K562 (cell line): ENCODE measurements around the gene RPL7A. TPM values are rescaled to one million over a fixed set of nuclear protein-coding genes. Genes with fewer than 3 reads are reported as not detected.

Experiments used
- ARNT ChIP-seq, 2 experiments: fragments of 450-650 bp; IDR thresholded peaks; 2 replicates each; pipeline ENCODE4 v1.6.1; 2016; ENCODE audit warnings: mild to moderate bottlenecking in 1 of 2
- ETS1 ChIP-seq: conservative IDR thresholded peaks from 2 replicates; pipeline ENCODE4 v1.6.1; 2011; ENCODE audit warnings: low read depth, mild to moderate bottlenecking, low read length; ENCODE audit not compliant: control insufficient read depth
- FOXP4 ChIP-seq: sonication (generic); formaldehyde crosslinking; IDR thresholded peaks from 2 replicates; pipeline ENCODE4 v1.8.0; 2022; ENCODE audit warnings: mild to moderate bottlenecking, missing genetic modification reagents, borderline replicate concordance
- ILF3 ChIP-seq: fragments of 450-650 bp; IDR thresholded peaks from 2 replicates; pipeline ENCODE4 v1.6.1; 2018; ENCODE audit warnings: antibody characterized with exemption, mild to moderate bottlenecking, moderate library complexity, borderline replicate concordance
- KDM2B ChIP-seq: fragments of 250-450 bp; sonication (Bioruptor Pico); IDR thresholded peaks from 2 replicates; pipeline ENCODE4 v1.8.0; 2021; ENCODE audit warnings: mild to moderate bottlenecking, moderate library complexity
- KDM4B ChIP-seq, 2 experiments: fragments of 450-650 bp in 1 of 2; sonication (generic) in 1 of 2; IDR thresholded peaks; 2 replicates each; pipeline ENCODE4 v1.6.1; 2016 to 2017; ENCODE audit warnings: borderline replicate concordance in 2 of 2, antibody characterized with exemption in 1 of 2, low read depth in 1 of 2, mild to moderate bottlenecking in 1 of 2
- KLF13 ChIP-seq: fragments of 450-650 bp; IDR thresholded peaks from 2 replicates; pipeline ENCODE4 v1.6.1; 2016; ENCODE audit warnings: missing genetic modification characterization, low read depth, mild to moderate bottlenecking, missing compliant biosample characterization, moderate library complexity, borderline replicate concordance
- LEF1 ChIP-seq: fragments of 450-650 bp; IDR thresholded peaks from 2 replicates; pipeline ENCODE4 v1.6.1; 2016; ENCODE audit warnings: mild to moderate bottlenecking
- MXD1 ChIP-seq: fragments of 250-450 bp; sonication (Bioruptor Pico); IDR thresholded peaks from 2 replicates; pipeline ENCODE4 v1.8.0; 2021; ENCODE audit warnings: borderline replicate concordance, mild to moderate bottlenecking, moderate library complexity; ENCODE audit not compliant: poor library complexity, severe bottlenecking
- NR2C2 ChIP-seq, 2 experiments: fragments of 200-800 bp in 1 of 2; sonication (Bioruptor generic) in 1 of 2; sonication (generic) in 1 of 2; formaldehyde crosslinking in 1 of 2; IDR thresholded peaks; 2 replicates each; pipeline versions ENCODE4 v1.6.1 to v1.8.0; 2016 to 2022; ENCODE audit warnings: mild to moderate bottlenecking in 1 of 2, missing compliant biosample characterization in 1 of 2, missing genetic modification characterization in 1 of 2, missing genetic modification reagents in 1 of 2
- SIX5 ChIP-seq, 2 experiments: IDR thresholded peaks; 2 replicates each; pipeline ENCODE4 v1.6.1; 2011; ENCODE audit warnings: low read length in 2 of 2, borderline replicate concordance in 1 of 2, low read depth in 1 of 2, mild to moderate bottlenecking in 1 of 2, moderate library complexity in 1 of 2; ENCODE audit not compliant: insufficient read depth in 1 of 2
- TAF1 ChIP-seq: IDR thresholded peaks from 2 replicates; pipeline ENCODE4 v1.6.1; 2011; ENCODE audit warnings: mild to moderate bottlenecking, low read length, moderate library complexity; ENCODE audit not compliant: insufficient read depth, control insufficient read depth, severe bottlenecking; ENCODE audit errors: extremely low read depth
- THRAP3 ChIP-seq: fragments of 450-650 bp; IDR thresholded peaks from 2 replicates; pipeline ENCODE4 v1.6.1; 2016; ENCODE audit warnings: mild to moderate bottlenecking, inconsistent platforms, borderline replicate concordance
- YY1 ChIP-seq, 3 experiments: IDR thresholded peaks; 2 replicates each; pipeline ENCODE4 v1.6.1; 2011; ENCODE audit warnings: low read length in 2 of 3, mild to moderate bottlenecking in 2 of 3, moderate library complexity in 2 of 3, borderline replicate concordance in 1 of 3, control low read depth in 1 of 3, low read depth in 1 of 3; ENCODE audit not compliant: insufficient read depth in 3 of 3, insufficient replicate concordance in 2 of 3, control insufficient read depth in 1 of 3, insufficient read length in 1 of 3; ENCODE audit errors: extremely low read depth in 1 of 3
- ZBTB17 ChIP-seq: fragments of 450-650 bp; formaldehyde crosslinking; IDR thresholded peaks from 2 replicates; pipeline ENCODE4 v1.4.0; 2020; ENCODE audit warnings: mild to moderate bottlenecking
- ZNF12 ChIP-seq: sonication (generic); formaldehyde crosslinking; IDR thresholded peaks from 2 replicates; pipeline ENCODE4 v1.4.0; 2020; ENCODE audit warnings: mild to moderate bottlenecking, missing genetic modification reagents
- ZNF347 ChIP-seq: fragments of 450-650 bp; formaldehyde crosslinking; IDR thresholded peaks from 2 replicates; pipeline ENCODE4 v1.4.0; 2020; ENCODE audit warnings: low read depth, mild to moderate bottlenecking, moderate library complexity
- ZNF354B ChIP-seq: fragments of 250-450 bp; sonication (Bioruptor Pico); IDR thresholded peaks from 2 replicates; pipeline ENCODE4 v1.4.0; 2020
- polyA plus RNA-seq, 8 experiments: library from polyadenylated mRNA; depleted of rRNA in 4 of 8; stranded (reverse) in 5 of 8; unstranded in 3 of 8; fragments of >200 nt; fragmentation: Nextera tagmentation in 2 of 8; fragmentation: Illumina TruSeq in 1 of 8; extraction: Ambion mirVana in 2 of 8; extraction: Trizol in 1 of 8; gene quantifications; 2 replicates each; pipeline versions ENCODE4 v1.2.1 to v1.2.3, GENCODE V29; 2011 to 2014; ENCODE audit warnings: inconsistent platforms in 1 of 8, missing spikeins in 1 of 8
- total RNA-seq, 7 experiments: library from RNA; depleted of rRNA in 6 of 7; stranded (reverse); fragments of >200 nt in 6 of 7; fragmentation: Illumina TruSeq in 2 of 7; extraction: Trizol in 2 of 7; gene quantifications; 2 replicates each; pipeline versions ENCODE4 v1.2.1 to v1.2.3, GENCODE V29; 2011 to 2021; ENCODE audit warnings: low replicate concordance in 1 of 7
- TF ChIP-seq, protein P1 (sequence below): fragments of 450-650 bp; IDR thresholded peaks from 2 replicates; pipeline ENCODE4 v1.7.1; 2018; ENCODE audit warnings: mild to moderate bottlenecking, low read depth; ENCODE audit not compliant: partially characterized antibody

RPL7A gene
- total and polyA plus RNA-seq, 9 of the 15 experiments (the other 6 are each of a cell fraction or from before 2014, with no cell fraction given): 1,935 to 3,760 (median 2,652) TPM

- TF ChIP-seq, protein P1, sequence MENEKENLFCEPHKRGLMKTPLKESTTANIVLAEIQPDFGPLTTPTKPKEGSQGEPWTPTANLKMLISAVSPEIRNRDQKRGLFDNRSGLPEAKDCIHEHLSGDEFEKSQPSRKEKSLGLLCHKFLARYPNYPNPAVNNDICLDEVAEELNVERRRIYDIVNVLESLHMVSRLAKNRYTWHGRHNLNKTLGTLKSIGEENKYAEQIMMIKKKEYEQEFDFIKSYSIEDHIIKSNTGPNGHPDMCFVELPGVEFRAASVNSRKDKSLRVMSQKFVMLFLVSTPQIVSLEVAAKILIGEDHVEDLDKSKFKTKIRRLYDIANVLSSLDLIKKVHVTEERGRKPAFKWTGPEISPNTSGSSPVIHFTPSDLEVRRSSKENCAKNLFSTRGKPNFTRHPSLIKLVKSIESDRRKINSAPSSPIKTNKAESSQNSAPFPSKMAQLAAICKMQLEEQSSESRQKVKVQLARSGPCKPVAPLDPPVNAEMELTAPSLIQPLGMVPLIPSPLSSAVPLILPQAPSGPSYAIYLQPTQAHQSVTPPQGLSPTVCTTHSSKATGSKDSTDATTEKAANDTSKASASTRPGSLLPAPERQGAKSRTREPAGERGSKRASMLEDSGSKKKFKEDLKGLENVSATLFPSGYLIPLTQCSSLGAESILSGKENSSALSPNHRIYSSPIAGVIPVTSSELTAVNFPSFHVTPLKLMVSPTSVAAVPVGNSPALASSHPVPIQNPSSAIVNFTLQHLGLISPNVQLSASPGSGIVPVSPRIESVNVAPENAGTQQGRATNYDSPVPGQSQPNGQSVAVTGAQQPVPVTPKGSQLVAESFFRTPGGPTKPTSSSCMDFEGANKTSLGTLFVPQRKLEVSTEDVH: no peak
- TF ChIP-seq LEF1 (no peak), ZNF12 (CRISPR knock-in tag) (no peak), TAF1 (peak; percentile 85), KLF13 (tag) (no peak), THRAP3 (no peak), ZNF347 (CRISPR knock-in tag) (no peak), FOXP4 (CRISPR knock-in tag) (no peak), ZNF354B (CRISPR knock-in tag) (no peak), NR2C2 (CRISPR knock-in tag; IDR thresholded peaks at IDR 0.05) (peak; percentile 92), NR2C2 (tag; IDR thresholded peaks at IDR 0.05) (peak; percentile 99), YY1 (IDR thresholded peaks at IDR 0.05; ENCODE audit: borderline replicate concordance in 1 of 3, control insufficient read depth in 1 of 3, extremely low read depth in 1 of 3, insufficient read depth in 3 of 3, insufficient read length in 1 of 3, insufficient replicate concordance in 2 of 3, low read depth in 1 of 3, low read length in 2 of 3) (peak; percentile 61 to 95 (median 90)), KDM4B (IDR thresholded peaks at IDR 0.05; ENCODE audit: borderline replicate concordance in 2 of 2, low read depth in 1 of 2) (no peak), KDM2B (CRISPR knock-in tag) (no peak), ARNT (IDR thresholded peaks at IDR 0.05) (no peak), MXD1 (CRISPR knock-in tag) (no peak), SIX5 (IDR thresholded peaks at IDR 0.05; ENCODE audit: borderline replicate concordance in 1 of 2, insufficient read depth in 1 of 2, low read depth in 1 of 2, low read length in 2 of 2) (no peak), ZBTB17 (CRISPR knock-in tag) (no peak), ILF3 (no peak), ETS1 (peak; percentile 60; the same call in 1 of the 2 replicates)
Observed at GRCh38 chr9:133356391-133357091, 8.5 kb downstream of the RPL7A start, which contains the start of the genes SURF1 and SURF2 (continued).
